PC-3 (cell line): ENCODE results near the gene GNL3L. TPM values are rescaled to one million over a fixed set of nuclear protein-coding genes. Genes with fewer than 3 reads are reported as not detected.

Source experiments
- ATAC-seq: fragments of 200-7000 bp; cut with Tn5 transposase; 2 replicates; pipeline ENCODE4 v1.9.1; 2020; ENCODE audit warnings: mild to moderate bottlenecking, moderate library complexity
- BruUV-seq: library from RNA; stranded (reverse); fragments of 400-500 nt; replicated peaks from 2 replicates; lab custom pipeline; 2021; lab: Mats Ljungman, UMichigan
- CTCF ChIA-PET: fragments of 300-600 bp; sonication (Branson Sonifier 250); formaldehyde crosslinking; loops from one replicate; lab custom pipeline; 2022; ENCODE audit warnings: antibody characterized with exemption; lab: Charles Lee
- POLR2A ChIA-PET: fragments of 300-600 bp; sonication (Branson Sonifier 250); formaldehyde crosslinking; loops from one replicate; lab custom pipeline; 2022; ENCODE audit warnings: antibody characterized with exemption; ENCODE audit not compliant: unreplicated experiment; lab: Charles Lee
- DNase-seq: peaks from one replicate; pipeline ENCODE4 v3.0.0-alpha.2; 2015
- H2AFZ ChIP-seq: fragments of 300-600 bp; sonication (generic); 2 replicates; pipeline ENCODE4 v1.6.0; 2016; ENCODE audit warnings: antibody characterized with exemption, low read length
- H3F3A ChIP-seq: fragments of 300-600 bp; sonication (generic); one replicate; pipeline ENCODE4 v1.6.0; 2017; ENCODE audit warnings: antibody characterized with exemption, low read length, control low read depth, mild to moderate bottlenecking; ENCODE audit not compliant: unreplicated experiment
- H3K27ac ChIP-seq: fragments of 300-600 bp; sonication (generic); 2 replicates; pipeline ENCODE4 v1.5.1; 2016; ENCODE audit warnings: mild to moderate bottlenecking, low read length
- H3K27me3 ChIP-seq: fragments of 300-600 bp; sonication (generic); 2 replicates; pipeline ENCODE4 v1.6.1; 2016; ENCODE audit warnings: low read length, mixed read lengths
- H3K36me3 ChIP-seq: fragments of 300-600 bp; sonication (generic); 2 replicates; pipeline ENCODE4 v1.6.1; 2016; ENCODE audit warnings: low read depth, mixed run types, low read length, mixed read lengths
- H3K4me1 ChIP-seq: fragments of 300-600 bp; sonication (generic); 2 replicates; pipeline ENCODE4 v1.5.1; 2016; ENCODE audit warnings: low read length; ENCODE audit not compliant: insufficient read depth
- H3K4me2 ChIP-seq: fragments of 300-600 bp; sonication (generic); 2 replicates; pipeline ENCODE4 v1.6.0; 2016; ENCODE audit warnings: low read length
- H3K4me3 ChIP-seq: fragments of 300-600 bp; sonication (generic); 2 replicates; pipeline ENCODE4 v1.5.1; 2016; ENCODE audit warnings: mild to moderate bottlenecking, low read length, mixed read lengths
- H3K79me2 ChIP-seq: fragments of 300-600 bp; sonication (generic); 2 replicates; pipeline ENCODE4 v1.6.1; 2017; ENCODE audit warnings: low read length, mixed read lengths
- H3K9ac ChIP-seq: fragments of 300-600 bp; sonication (generic); 2 replicates; pipeline ENCODE4 v1.6.0; 2016; ENCODE audit warnings: mild to moderate bottlenecking, low read length
- H3K9me2 ChIP-seq: fragments of 300-600 bp; sonication (generic); replicated peaks from 2 replicates; pipeline ENCODE4 v1.6.1; 2016; ENCODE audit warnings: mixed run types, low read length, mixed read lengths
- H3K9me3 ChIP-seq: fragments of 300-600 bp; sonication (generic); 2 replicates; pipeline ENCODE4 v1.6.1; 2016; ENCODE audit warnings: low read length, mixed read lengths
- H4K20me1 ChIP-seq: fragments of 300-600 bp; sonication (generic); 2 replicates; pipeline ENCODE4 v1.6.1; 2016; ENCODE audit warnings: low read length, mixed read lengths
- CTCF ChIP-seq: fragments of 300-600 bp; sonication (generic); conservative IDR thresholded peaks from 2 replicates; pipeline ENCODE4 v1.5.1; 2017; ENCODE audit warnings: antibody characterized with exemption, low read depth, mild to moderate bottlenecking, low read length
- EZH2 ChIP-seq: fragments of 300-600 bp; sonication (generic); IDR thresholded peaks from one replicate; pipeline ENCODE4 v1.6.1; 2017; ENCODE audit warnings: antibody characterized with exemption, mild to moderate bottlenecking, low read length; ENCODE audit not compliant: unreplicated experiment
- EZH2phosphoT487 ChIP-seq: fragments of 300-600 bp; sonication (generic); IDR thresholded peaks from 2 replicates; pipeline ENCODE4 v1.6.1; 2018; ENCODE audit warnings: mild to moderate bottlenecking, antibody characterized with exemption, low read length, borderline replicate concordance
- intact Hi-C: fragments of 100-400 bp; cut with micrococcal nuclease; formaldehyde crosslinking; loops from 2 replicates; pipeline ENCODE4 v1.9.0; 2023
- total RNA-seq: library from RNA; depleted of rRNA; stranded (reverse); fragments of >200 nt; gene quantifications from 2 replicates; pipeline ENCODE4 v1.2.3, GENCODE V29; 2014

Gene GNL3L
- total RNA-seq, 1 experiment from 2014 or later, result 50.3 TPM

GRCh38 chrX:54529151-54529550 lies 868 bp upstream of the GNL3L start:
- no TSS peak for BruUV-seq
- peak overlapping the region; percentile 83 for H3K27ac ChIP-seq
- ChIA-PET CTCF (no interaction called here), POLR2A (no interaction called here)
- peaks cover 10% of the 10 kb centered on the region for H3K36me3 ChIP-seq
- H2AFZ ChIP-seq, result peak overlapping the region; percentile 86
- H4K20me1 ChIP-seq, result no peaks in the 10 kb centered on the region
- H3F3A ChIP-seq, result no peaks in the 10 kb centered on the region
- peak overlapping the region; percentile 99 for H3K9ac ChIP-seq
- intact Hi-C loops, result no loop called here
- H3K9me3 ChIP-seq, result no peaks in the 10 kb centered on the region
- H3K79me2 ChIP-seq, result peaks cover 41% of the 10 kb centered on the region
- no peak for TF ChIP-seq EZH2
- DNase-seq (no peak), ATAC-seq (no peak)
- peaks cover 20% of the 10 kb centered on the region for H3K4me1 ChIP-seq
- no peaks in the 10 kb centered on the region for H3K9me2 ChIP-seq
- H3K4me3 ChIP-seq, result peak overlapping the region; percentile 77
- H3K27me3 ChIP-seq, result no peaks in the 10 kb centered on the region
- peak overlapping the region; percentile 90 for H3K4me2 ChIP-seq

- Histone ChIP-seq H3K79me2 (peaks cover 53% of the 10 kb centered on the region), H3K36me3 (peaks cover 12% of the 10 kb centered on the region), H3K27ac (peak overlapping the region; percentile 77), H3F3A (no peaks in the 10 kb centered on the region), H4K20me1 (no peaks in the 10 kb centered on the region), H3K9ac (peak overlapping the region; percentile 99), H3K9me3 (no peaks in the 10 kb centered on the region), H3K4me1 (peaks cover 20% of the 10 kb centered on the region), H3K27me3 (no peaks in the 10 kb centered on the region), H3K9me2 (no peaks in the 10 kb centered on the region), H3K4me3 (peak overlapping the region; percentile 82), H2AFZ (peak overlapping the region; percentile 81), H3K4me2 (peak overlapping the region; percentile 99)
- POLR2A ChIA-PET, result interaction anchor here (0.6 to 0.7 kb wide), 3 partner anchors 470 to 1203 kb away, joined by 6 to 15 read pairs (median 8); partner anchors contain the start of gene APEX2
- peak; percentile 41 for ATAC-seq
- CTCF ChIA-PET, result interaction anchor here (0.5 to 0.7 kb wide), 2 partner anchors 51 to 846 kb away, joined by 3 to 5 read pairs; no protein-coding TSS in a partner anchor
- TF ChIP-seq EZH2phosphoT487 (no peak), CTCF (no peak), EZH2 (no peak)
- no peak for DNase-seq
- TSS peak; percentile 86 for BruUV-seq
- intact Hi-C loops, result loop anchor here (10.0 kb wide), 1 partner anchor 286 kb away; no protein-coding TSS in a partner anchor
Measured at GRCh38 chrX:54530357-54530900, 410 bp downstream of the GNL3L start.

DNA sequence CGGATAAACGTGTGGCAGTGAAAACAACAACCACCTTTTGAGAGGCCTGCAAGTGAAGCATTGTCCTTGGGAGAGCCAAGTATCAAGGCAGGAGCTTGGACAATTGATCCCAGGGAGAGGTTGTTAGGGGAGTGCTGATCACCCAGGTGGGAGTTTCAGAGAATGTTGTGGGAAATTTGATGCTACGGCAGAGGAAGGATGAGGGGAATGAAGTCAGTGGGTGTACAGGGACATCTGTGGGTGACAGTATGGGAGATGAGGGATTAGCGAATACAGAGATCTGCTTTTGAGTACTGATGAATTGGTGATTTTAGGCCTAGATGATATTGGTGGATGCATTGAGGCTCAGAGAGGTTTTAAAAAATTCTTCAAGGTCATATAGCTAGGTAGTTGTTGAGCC lies 4.3 kb downstream of the GNL3L start:
- CTCF ChIA-PET, result no interaction called here
- no peak for TF ChIP-seq CTCF
- TF ChIP-seq EZH2, result no peak
- no peak for TF ChIP-seq EZH2phosphoT487
- DNase-seq, result no peak
- no peaks in the 10 kb centered on the region for H4K20me1 ChIP-seq
- H3K4me2 ChIP-seq, result peak overlapping the region; percentile 28
- no peaks in the 10 kb centered on the region for H3K9me3 ChIP-seq
- no peaks in the 10 kb centered on the region for H3K27me3 ChIP-seq
- no peak overlapping the region for H3K4me3 ChIP-seq
- no peaks in the 10 kb centered on the region for H3K9me2 ChIP-seq
- no peaks in the 10 kb centered on the region for H3F3A ChIP-seq
- POLR2A ChIA-PET, result no interaction called here
- H3K9ac ChIP-seq, result no peak overlapping the region
- no TSS peak for BruUV-seq
- H3K36me3 ChIP-seq, result peaks cover 29% of the 10 kb centered on the region
- no peak overlapping the region for H2AFZ ChIP-seq
- H3K27ac ChIP-seq, result no peak overlapping the region
- no peak for ATAC-seq
- peaks cover 77% of the 10 kb centered on the region for H3K79me2 ChIP-seq
- H3K4me1 ChIP-seq, result peaks cover 18% of the 10 kb centered on the region
- intact Hi-C loops, result loop anchor here (10.0 kb wide), 1 partner anchor 289 kb away; no protein-coding TSS in a partner anchor
